Neural cell (in vitro differentiated cells): Measurements from ENCODE around the gene TAOK3. TPM values are rescaled to one million over a fixed set of nuclear protein-coding genes. Genes with fewer than 3 reads are reported as not detected.

ENCODE experiments used
- H2AFZ ChIP-seq: fragments of 200-600, 300-800 bp; sonication (generic), shearing (Covaris generic); 2 replicates; pipeline ENCODE4 v1.6.0; 2014; ENCODE audit warnings: low read depth, mild to moderate bottlenecking, antibody characterized with exemption, low read length, moderate library complexity
- H3F3A ChIP-seq: fragments of 200-600 bp; shearing (Covaris generic); 2 replicates; pipeline ENCODE4 v1.6.1; 2016; ENCODE audit warnings: mild to moderate bottlenecking, moderate library complexity, mixed read lengths, antibody characterized with exemption, low read length; ENCODE audit not compliant: insufficient read depth, poor library complexity, severe bottlenecking
- H3K27ac ChIP-seq: fragments of 200-600, 300-800 bp; sonication (generic), shearing (Covaris generic); 2 replicates; pipeline ENCODE4 v1.5.1; 2014; ENCODE audit warnings: mild to moderate bottlenecking, low read length, moderate library complexity
- H3K27me3 ChIP-seq: fragments of 300-800, 200-600 bp; sonication (generic), shearing (Covaris generic); 2 replicates; pipeline ENCODE4 v1.6.0; 2014; ENCODE audit warnings: mild to moderate bottlenecking, low read depth, low read length, moderate library complexity; ENCODE audit not compliant: insufficient read depth
- H3K36me3 ChIP-seq: fragments of 300-800, 200-600 bp; sonication (generic), shearing (Covaris generic); 2 replicates; pipeline ENCODE4 v1.5.1; 2014; ENCODE audit warnings: mild to moderate bottlenecking, antibody characterized with exemption, low read length, moderate library complexity; ENCODE audit not compliant: insufficient read depth
- H3K4me2 ChIP-seq: fragments of 300-800, 200-600 bp; sonication (generic), shearing (Covaris generic); 2 replicates; pipeline ENCODE4 v1.6.0; 2014; ENCODE audit warnings: mild to moderate bottlenecking, low read length
- H3K4me3 ChIP-seq: fragments of 300-800, 200-600 bp; sonication (generic), shearing (Covaris generic); 2 replicates; pipeline ENCODE4 v1.5.1; 2014; ENCODE audit warnings: mild to moderate bottlenecking, low read length, moderate library complexity
- H3K79me2 ChIP-seq: fragments of 200-600 bp; shearing (Covaris generic); replicated peaks from 2 replicates; pipeline ENCODE4 v1.6.0; 2014; ENCODE audit warnings: mild to moderate bottlenecking, low read length, moderate library complexity; ENCODE audit not compliant: insufficient read depth
- H3K9ac ChIP-seq: fragments of 300-800, 200-600 bp; sonication (generic), shearing (Covaris generic); 2 replicates; pipeline ENCODE4 v1.6.1; 2016; ENCODE audit warnings: mild to moderate bottlenecking, low read length, mixed read lengths
- H3K9me2 ChIP-seq: fragments of 200-600 bp; shearing (Covaris generic); 2 replicates; pipeline ENCODE4 v1.6.1; 2016; ENCODE audit warnings: mild to moderate bottlenecking, low read length, mixed read lengths; ENCODE audit not compliant: insufficient read depth
- H3K9me3 ChIP-seq: fragments of 200-600, 300-800 bp; sonication (generic), shearing (Covaris generic); 2 replicates; pipeline ENCODE4 v1.6.1; 2016; ENCODE audit warnings: mild to moderate bottlenecking, mixed run types, low read length, moderate library complexity, mixed read lengths
- H4K20me1 ChIP-seq: fragments of 200-600 bp; shearing (Covaris generic); 2 replicates; pipeline ENCODE4 v1.6.1; 2016; ENCODE audit warnings: mild to moderate bottlenecking, mixed run types; ENCODE audit not compliant: insufficient read depth
- EP300 ChIP-seq: fragments of 450-650 bp; conservative IDR thresholded peaks from 2 replicates; pipeline ENCODE4 v1.6.1; 2014; ENCODE audit warnings: antibody characterized with exemption, mild to moderate bottlenecking, moderate library complexity; ENCODE audit not compliant: poor library complexity, severe bottlenecking
- EZH2 ChIP-seq: fragments of 200-600, 300-800 bp; shearing (Covaris generic), sonication (generic); IDR thresholded peaks from 2 replicates; pipeline ENCODE4 v1.6.1; 2014; ENCODE audit warnings: antibody characterized with exemption, low read length, borderline replicate concordance, mild to moderate bottlenecking; ENCODE audit not compliant: insufficient read depth, poor library complexity, severe bottlenecking
- MXI1 ChIP-seq: fragments of 450-650 bp; conservative IDR thresholded peaks from 2 replicates; pipeline ENCODE4 v1.6.1; 2014; ENCODE audit warnings: antibody characterized with exemption, mild to moderate bottlenecking; ENCODE audit not compliant: poor library complexity, severe bottlenecking
- POLR2AphosphoS5 ChIP-seq: IDR thresholded peaks from 2 replicates; pipeline ENCODE4 v1.6.1; 2012
- RAD21 ChIP-seq: fragments of 450-650 bp; conservative IDR thresholded peaks from 2 replicates; pipeline ENCODE4 v1.6.1; 2014; ENCODE audit warnings: antibody characterized with exemption, mild to moderate bottlenecking, moderate library complexity
- SMC3 ChIP-seq: fragments of 450-650 bp; conservative IDR thresholded peaks from 2 replicates; pipeline ENCODE4 v1.6.1; 2014; ENCODE audit warnings: antibody characterized with exemption, mild to moderate bottlenecking, moderate library complexity; ENCODE audit not compliant: poor library complexity
- TAF1 ChIP-seq: IDR thresholded peaks from 2 replicates; pipeline ENCODE4 v1.6.1; 2012; ENCODE audit warnings: low read depth
- polyA plus RNA-seq: library from polyadenylated mRNA; depleted of rRNA; stranded (reverse); fragments of >200 nt; gene quantifications from 2 replicates; pipeline ENCODE4 v1.2.3, GENCODE V29; 2014
- TF ChIP-seq, protein P1 (sequence below): fragments of 450-650 bp; IDR thresholded peaks from 2 replicates; pipeline ENCODE4 v1.5.1; 2014; ENCODE audit warnings: antibody characterized with exemption, mild to moderate bottlenecking, moderate library complexity; ENCODE audit not compliant: poor library complexity, severe bottlenecking
- TF ChIP-seq, protein P2 (sequence below): IDR thresholded peaks from 2 replicates; pipeline ENCODE4 v1.6.1; 2012; ENCODE audit warnings: borderline replicate concordance

TAOK3 gene
- polyA plus RNA-seq, 1 donor from 2014 or later: 148 TPM

DNA sequence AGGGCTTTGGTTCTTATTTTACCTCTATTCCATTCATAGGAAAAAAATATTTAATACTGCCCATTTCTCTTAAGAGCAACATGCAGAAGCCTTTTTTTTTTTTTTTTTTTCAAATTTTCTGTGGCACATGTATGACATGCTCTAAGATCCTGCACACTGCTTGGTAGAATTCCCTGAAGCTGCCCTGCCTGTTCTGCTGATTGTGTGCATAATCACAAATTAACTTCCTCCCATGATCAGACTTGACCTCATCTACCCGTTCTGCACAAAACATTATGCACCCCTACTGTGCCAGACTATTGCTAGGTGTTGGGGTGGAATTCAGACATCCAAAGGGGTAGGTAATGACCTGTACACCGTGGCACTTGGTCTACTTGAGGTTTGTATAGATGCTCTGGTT is 25.8 kb upstream of the TAOK3 start:
- H3K27ac ChIP-seq: no peak overlapping the region
- H3K36me3 ChIP-seq: peaks cover 14% of the 10 kb centered on the region
- no peak overlapping the region for H2AFZ ChIP-seq

DNA sequence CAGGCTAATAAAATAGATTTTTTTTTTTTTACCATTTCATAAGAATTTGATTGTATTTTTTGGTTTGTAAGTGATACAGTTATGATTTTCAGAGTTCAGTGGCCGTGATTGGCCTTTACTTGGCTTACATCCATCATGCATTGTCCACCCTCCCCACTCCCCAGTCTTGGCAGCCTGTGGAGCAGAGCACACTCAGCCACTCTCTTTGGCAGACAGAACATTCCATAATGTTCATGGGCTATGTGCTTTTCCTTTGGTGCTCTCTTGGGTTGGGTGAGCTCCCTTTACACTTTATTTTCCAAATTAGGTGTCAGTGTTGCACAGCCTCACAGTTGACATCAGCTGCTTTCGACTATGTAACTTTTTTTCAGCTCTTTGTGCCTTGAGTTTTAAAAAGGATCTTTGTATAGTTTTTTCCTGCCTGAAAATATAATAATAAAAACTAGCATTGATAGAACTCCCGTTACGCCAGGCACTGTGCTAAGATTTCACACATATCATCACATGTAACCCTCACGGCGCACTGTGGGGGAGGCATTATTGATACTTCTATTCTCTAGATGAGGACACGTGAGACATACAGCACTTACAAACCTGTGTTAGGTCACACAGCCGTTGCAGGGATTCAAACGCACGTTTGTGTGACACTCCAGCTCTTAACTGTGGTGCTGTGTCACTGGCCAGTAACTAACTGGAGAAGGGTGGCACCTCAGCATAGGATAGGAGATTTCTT is 25.2 kb upstream of the TAOK3 start:
- Histone ChIP-seq H3K27ac (no peak overlapping the region), H3K4me2 (no peak overlapping the region), H3K79me2 (no peaks in the 10 kb centered on the region), H3K4me3 (no peak overlapping the region), H3K9me2 (no peaks in the 10 kb centered on the region), H3K27me3 (no peaks in the 10 kb centered on the region), H3K36me3 (peaks cover 10% of the 10 kb centered on the region), H2AFZ (no peak overlapping the region), H3K9ac (no peak overlapping the region), H4K20me1 (no peaks in the 10 kb centered on the region), H3K9me3 (no peaks in the 10 kb centered on the region), H3F3A (no peaks in the 10 kb centered on the region)
- TF ChIP-seq, protein P1, sequence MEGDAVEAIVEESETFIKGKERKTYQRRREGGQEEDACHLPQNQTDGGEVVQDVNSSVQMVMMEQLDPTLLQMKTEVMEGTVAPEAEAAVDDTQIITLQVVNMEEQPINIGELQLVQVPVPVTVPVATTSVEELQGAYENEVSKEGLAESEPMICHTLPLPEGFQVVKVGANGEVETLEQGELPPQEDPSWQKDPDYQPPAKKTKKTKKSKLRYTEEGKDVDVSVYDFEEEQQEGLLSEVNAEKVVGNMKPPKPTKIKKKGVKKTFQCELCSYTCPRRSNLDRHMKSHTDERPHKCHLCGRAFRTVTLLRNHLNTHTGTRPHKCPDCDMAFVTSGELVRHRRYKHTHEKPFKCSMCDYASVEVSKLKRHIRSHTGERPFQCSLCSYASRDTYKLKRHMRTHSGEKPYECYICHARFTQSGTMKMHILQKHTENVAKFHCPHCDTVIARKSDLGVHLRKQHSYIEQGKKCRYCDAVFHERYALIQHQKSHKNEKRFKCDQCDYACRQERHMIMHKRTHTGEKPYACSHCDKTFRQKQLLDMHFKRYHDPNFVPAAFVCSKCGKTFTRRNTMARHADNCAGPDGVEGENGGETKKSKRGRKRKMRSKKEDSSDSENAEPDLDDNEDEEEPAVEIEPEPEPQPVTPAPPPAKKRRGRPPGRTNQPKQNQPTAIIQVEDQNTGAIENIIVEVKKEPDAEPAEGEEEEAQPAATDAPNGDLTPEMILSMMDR: no peak
- TF ChIP-seq TAF1 (no peak), POLR2AphosphoS5 (no peak), RAD21 (no peak), SMC3 (no peak), EP300 (no peak), MXI1 (no peak), EZH2 (no peak)
- TF ChIP-seq, protein P2, sequence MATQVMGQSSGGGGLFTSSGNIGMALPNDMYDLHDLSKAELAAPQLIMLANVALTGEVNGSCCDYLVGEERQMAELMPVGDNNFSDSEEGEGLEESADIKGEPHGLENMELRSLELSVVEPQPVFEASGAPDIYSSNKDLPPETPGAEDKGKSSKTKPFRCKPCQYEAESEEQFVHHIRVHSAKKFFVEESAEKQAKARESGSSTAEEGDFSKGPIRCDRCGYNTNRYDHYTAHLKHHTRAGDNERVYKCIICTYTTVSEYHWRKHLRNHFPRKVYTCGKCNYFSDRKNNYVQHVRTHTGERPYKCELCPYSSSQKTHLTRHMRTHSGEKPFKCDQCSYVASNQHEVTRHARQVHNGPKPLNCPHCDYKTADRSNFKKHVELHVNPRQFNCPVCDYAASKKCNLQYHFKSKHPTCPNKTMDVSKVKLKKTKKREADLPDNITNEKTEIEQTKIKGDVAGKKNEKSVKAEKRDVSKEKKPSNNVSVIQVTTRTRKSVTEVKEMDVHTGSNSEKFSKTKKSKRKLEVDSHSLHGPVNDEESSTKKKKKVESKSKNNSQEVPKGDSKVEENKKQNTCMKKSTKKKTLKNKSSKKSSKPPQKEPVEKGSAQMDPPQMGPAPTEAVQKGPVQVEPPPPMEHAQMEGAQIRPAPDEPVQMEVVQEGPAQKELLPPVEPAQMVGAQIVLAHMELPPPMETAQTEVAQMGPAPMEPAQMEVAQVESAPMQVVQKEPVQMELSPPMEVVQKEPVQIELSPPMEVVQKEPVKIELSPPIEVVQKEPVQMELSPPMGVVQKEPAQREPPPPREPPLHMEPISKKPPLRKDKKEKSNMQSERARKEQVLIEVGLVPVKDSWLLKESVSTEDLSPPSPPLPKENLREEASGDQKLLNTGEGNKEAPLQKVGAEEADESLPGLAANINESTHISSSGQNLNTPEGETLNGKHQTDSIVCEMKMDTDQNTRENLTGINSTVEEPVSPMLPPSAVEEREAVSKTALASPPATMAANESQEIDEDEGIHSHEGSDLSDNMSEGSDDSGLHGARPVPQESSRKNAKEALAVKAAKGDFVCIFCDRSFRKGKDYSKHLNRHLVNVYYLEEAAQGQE: no peak

More for the DNA sequence above, 25.8 kb upstream of the TAOK3 start:
- no peak for TF ChIP-seq TAF1
- TF ChIP-seq SMC3: no peak
- TF ChIP-seq, protein P2: no peak
- TF ChIP-seq POLR2AphosphoS5: no peak
- TF ChIP-seq, protein P1: no peak
- TF ChIP-seq EP300: no peak
- no peak for TF ChIP-seq MXI1
- no peak for TF ChIP-seq EZH2
- no peak for TF ChIP-seq RAD21
- Histone ChIP-seq H3F3A (no peaks in the 10 kb centered on the region), H3K9me3 (no peaks in the 10 kb centered on the region), H3K9ac (no peak overlapping the region), H3K79me2 (no peaks in the 10 kb centered on the region), H3K4me3 (no peak overlapping the region), H4K20me1 (no peaks in the 10 kb centered on the region), H3K9me2 (no peaks in the 10 kb centered on the region), H3K27me3 (no peaks in the 10 kb centered on the region), H3K4me2 (no peak overlapping the region)
